Measurements from ENCODE around the gene CYSRT1. TPM values are rescaled to one million over a fixed set of nuclear protein-coding genes. Genes with fewer than 3 reads are reported as not detected.

The CYSRT1 gene
- polyA plus RNA-seq, 1 donor (not counting 4 experiments of a cell fraction or from before 2014, with no cell fraction given): 0.80 TPM

DNA sequence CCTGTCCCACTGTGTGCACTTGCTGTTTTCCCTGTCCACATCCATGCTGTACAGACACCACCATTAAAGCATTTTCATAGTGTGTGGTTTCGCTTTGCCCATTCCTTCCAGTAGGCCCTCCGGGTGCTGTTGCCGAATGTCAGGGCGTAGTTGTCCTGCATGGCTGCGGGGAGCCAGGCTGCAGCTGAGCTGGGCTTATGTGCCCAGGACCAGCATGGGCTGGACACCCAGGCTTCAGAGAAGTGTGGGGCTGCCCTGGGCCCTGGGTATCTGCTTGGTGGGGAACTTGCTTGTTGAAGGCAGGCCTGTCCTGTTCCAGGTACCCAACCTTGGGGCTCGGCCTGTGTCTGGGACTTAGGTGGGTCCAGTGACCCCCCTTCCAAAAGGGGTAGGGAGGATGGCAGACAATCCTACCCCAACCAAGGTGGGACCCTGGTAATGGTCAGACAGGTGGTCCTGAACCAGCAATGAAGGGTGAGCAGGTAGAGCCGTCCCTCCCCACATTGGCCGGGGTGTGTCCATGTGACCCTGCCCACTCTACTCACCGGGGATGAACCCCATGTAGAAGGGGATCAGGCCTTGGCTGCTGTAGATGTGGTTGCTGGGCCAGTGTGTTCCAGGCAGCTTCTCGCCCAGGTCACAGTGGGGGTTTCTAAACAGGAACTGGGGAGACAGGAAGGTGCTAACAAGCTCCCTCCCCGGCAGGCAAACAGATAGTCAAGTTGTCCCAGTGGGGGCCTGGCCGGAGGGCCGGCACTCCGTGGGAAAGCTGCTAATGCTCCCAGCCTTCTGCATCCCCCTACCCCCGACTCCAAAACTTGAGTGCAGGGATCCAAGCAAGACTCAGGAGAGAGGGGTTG is 18.9 kb downstream of the CYSRT1 start:
- Histone ChIP-seq H3K9me1 (ENCODE audit: control insufficient read depth, extremely low read depth, insufficient read depth, low read length) (peaks cover 3% of the 10 kb centered on the region), H3K4me3 (ENCODE audit: control insufficient read depth in 2 of 3, extremely low read depth in 1 of 3, insufficient read depth in 2 of 3, low read depth in 1 of 3, low read length in 3 of 3) (peak overlapping the region in 2 of 3 experiments; percentile 18 to 26), H3K79me2 (ENCODE audit: control insufficient read depth, insufficient read depth, low read length) (peaks cover 31% of the 10 kb centered on the region), H3K4me1 (ENCODE audit: control insufficient read depth, extremely low read depth, insufficient read depth, low read length) (peaks cover 30% of the 10 kb centered on the region), H4K20me1 (ENCODE audit: control insufficient read depth, extremely low read depth, insufficient read depth, low read length) (peaks cover 28% of the 10 kb centered on the region), H3K27ac (ENCODE audit: control insufficient read depth, insufficient read depth, low read length) (no peak overlapping the region), H3K36me3 (ENCODE audit: control insufficient read depth in 2 of 2, extremely low read depth in 1 of 2, insufficient read depth in 2 of 2, low read length in 2 of 2) (peaks cover 11 to 20% of the 10 kb centered on the region in 2 experiments), H3K27me3 (ENCODE audit: control insufficient read depth, extremely low read depth, insufficient read depth, low read length) (no peaks in the 10 kb centered on the region), H3K4me2 (ENCODE audit: control insufficient read depth, extremely low read depth, insufficient read depth, low read depth, low read length) (peak overlapping the region; percentile 84), H3K9me3 (ENCODE audit: control insufficient read depth, low read depth, low read length) (no peaks in the 10 kb centered on the region), H2AFZ (ENCODE audit: control insufficient read depth, low read length) (no peak overlapping the region), H3K9ac (ENCODE audit: control insufficient read depth, extremely low read depth, insufficient read depth, low read length) (peak overlapping the region; percentile 39)
- dilution Hi-C loops (cut with MboI; ENCODE audit: extremely low pct_ligation_motif_present, low sequenced_read_pairs): no loop called here
- no peak for TF ChIP-seq EZH2 (IDR thresholded peaks at IDR 0.05; ENCODE audit: low read length)
- TF ChIP-seq, protein P1, sequence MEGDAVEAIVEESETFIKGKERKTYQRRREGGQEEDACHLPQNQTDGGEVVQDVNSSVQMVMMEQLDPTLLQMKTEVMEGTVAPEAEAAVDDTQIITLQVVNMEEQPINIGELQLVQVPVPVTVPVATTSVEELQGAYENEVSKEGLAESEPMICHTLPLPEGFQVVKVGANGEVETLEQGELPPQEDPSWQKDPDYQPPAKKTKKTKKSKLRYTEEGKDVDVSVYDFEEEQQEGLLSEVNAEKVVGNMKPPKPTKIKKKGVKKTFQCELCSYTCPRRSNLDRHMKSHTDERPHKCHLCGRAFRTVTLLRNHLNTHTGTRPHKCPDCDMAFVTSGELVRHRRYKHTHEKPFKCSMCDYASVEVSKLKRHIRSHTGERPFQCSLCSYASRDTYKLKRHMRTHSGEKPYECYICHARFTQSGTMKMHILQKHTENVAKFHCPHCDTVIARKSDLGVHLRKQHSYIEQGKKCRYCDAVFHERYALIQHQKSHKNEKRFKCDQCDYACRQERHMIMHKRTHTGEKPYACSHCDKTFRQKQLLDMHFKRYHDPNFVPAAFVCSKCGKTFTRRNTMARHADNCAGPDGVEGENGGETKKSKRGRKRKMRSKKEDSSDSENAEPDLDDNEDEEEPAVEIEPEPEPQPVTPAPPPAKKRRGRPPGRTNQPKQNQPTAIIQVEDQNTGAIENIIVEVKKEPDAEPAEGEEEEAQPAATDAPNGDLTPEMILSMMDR (optimal IDR thresholded peaks at IDR 0.05 in 1 of 3, IDR thresholded peaks at IDR 0.05 in 1 of 3, conservative IDR thresholded peaks at IDR 0.05 in 1 of 3; ENCODE audit: extremely low read depth in 1 of 3, insufficient read depth in 2 of 3, low read length in 3 of 3): no peak
- FAIRE-seq (peak; percentile 48), DNase-seq (ENCODE audit: low read depth, low spot score) (no peak)

- Histone ChIP-seq H3K4me2 (ENCODE audit: control insufficient read depth, extremely low read depth, insufficient read depth, low read depth, low read length) (peak overlapping the region; percentile 84), H4K20me1 (ENCODE audit: control insufficient read depth, extremely low read depth, insufficient read depth, low read length) (peaks cover 28% of the 10 kb centered on the region), H3K79me2 (ENCODE audit: control insufficient read depth, insufficient read depth, low read length) (peaks cover 28% of the 10 kb centered on the region), H3K36me3 (ENCODE audit: control insufficient read depth in 2 of 2, extremely low read depth in 1 of 2, insufficient read depth in 2 of 2, low read length in 2 of 2) (peaks cover 11 to 20% of the 10 kb centered on the region in 2 experiments), H3K4me3 (ENCODE audit: control insufficient read depth in 2 of 3, extremely low read depth in 1 of 3, insufficient read depth in 2 of 3, low read depth in 1 of 3, low read length in 3 of 3) (peak overlapping the region in 1 of 3 experiments; percentile 18), H2AFZ (ENCODE audit: control insufficient read depth, low read length) (no peak overlapping the region), H3K27me3 (ENCODE audit: control insufficient read depth, extremely low read depth, insufficient read depth, low read length) (no peaks in the 10 kb centered on the region), H3K27ac (ENCODE audit: control insufficient read depth, insufficient read depth, low read length) (no peak overlapping the region), H3K9me1 (ENCODE audit: control insufficient read depth, extremely low read depth, insufficient read depth, low read length) (peaks cover 3% of the 10 kb centered on the region), H3K9me3 (ENCODE audit: control insufficient read depth, low read depth, low read length) (no peaks in the 10 kb centered on the region), H3K9ac (ENCODE audit: control insufficient read depth, extremely low read depth, insufficient read depth, low read length) (peak overlapping the region; percentile 26), H3K4me1 (ENCODE audit: control insufficient read depth, extremely low read depth, insufficient read depth, low read length) (peaks cover 30% of the 10 kb centered on the region)
- TF ChIP-seq, protein P1 (optimal IDR thresholded peaks at IDR 0.05 in 1 of 3, IDR thresholded peaks at IDR 0.05 in 1 of 3, conservative IDR thresholded peaks at IDR 0.05 in 1 of 3; ENCODE audit: extremely low read depth in 1 of 3, insufficient read depth in 2 of 3, low read length in 3 of 3): peak in 1 of 3 experiments; percentile 16
- no peak for TF ChIP-seq EZH2 (IDR thresholded peaks at IDR 0.05; ENCODE audit: low read length)
- FAIRE-seq (no peak), DNase-seq (ENCODE audit: low read depth, low spot score) (no peak)
- dilution Hi-C loops (cut with MboI; ENCODE audit: extremely low pct_ligation_motif_present, low sequenced_read_pairs): no loop called here
These were observed 19.8 kb downstream of the CYSRT1 start for GRCh38 chr9:137244486-137245449.
